HG02798 (cell line): ENCODE data around the gene MPND.

Experiments
- ATAC-seq: cut with Tn5 transposase; IDR thresholded peaks from one replicate; pipeline ENCODE4 v1.9.1; 2021; ENCODE audit warnings: mild to moderate bottlenecking; ENCODE audit not compliant: unreplicated experiment, poor library complexity

Gene MPND

GRCh38 chr19:4363571-4364304 lies 20.4 kb downstream of the MPND start:
- ATAC-seq: no peak

- ATAC-seq: no peak
Measured at GRCh38 chr19:4365341-4365740, 22.0 kb downstream of the MPND start.

GRCh38 chr19:4365791-4366665 lies 22.7 kb downstream of the MPND start:
- no peak for ATAC-seq

- no peak for ATAC-seq
Measured at GRCh38 chr19:4366666-4367335, 23.4 kb downstream of the MPND start.

- ATAC-seq: no peak
Measured at GRCh38 chr19:4367336-4367723, 24.0 kb downstream of the MPND start.

- ATAC-seq: no peak
Measured at GRCh38 chr19:4367781-4368127, 24.4 kb downstream of the MPND start.

GRCh38 chr19:4368128-4368820 lies 24.9 kb downstream of the MPND start:
- ATAC-seq: no peak

GRCh38 chr19:4369109-4369887 lies 25.9 kb downstream of the MPND start:
- ATAC-seq: peak; percentile 60

- ATAC-seq: peak; percentile 42
Measured at GRCh38 chr19:4369888-4370260, 26.5 kb downstream of the MPND start.

GRCh38 chr19:4370418-4371041 lies 27.2 kb downstream of the MPND start:
- ATAC-seq: no peak

GRCh38 chr19:4371247-4372164 lies 28.1 kb downstream of the MPND start:
- no peak for ATAC-seq

GRCh38 chr19:4372165-4373012 lies 29.0 kb downstream of the MPND start:
- no peak for ATAC-seq

GRCh38 chr19:4373013-4373367 lies 29.6 kb downstream of the MPND start:
- no peak for ATAC-seq

- ATAC-seq: no peak
Measured at GRCh38 chr19:4373601-4374497, 30.5 kb downstream of the MPND start.

- no peak for ATAC-seq
Measured at GRCh38 chr19:4374498-4375163, 31.3 kb downstream of the MPND start.
